HEK293T (cell line): ENCODE measurements around the gene STX1A.

Source experiments
- CTCF ChIA-PET: fragments of 350-600 bp; formaldehyde crosslinking; extraction: SDS; loops from one replicate; lab custom pipeline; 2021; ENCODE audit warnings: antibody characterized with exemption, inconsistent platforms; lab: Yijun Ruan, JAX
- POLR2A ChIA-PET: fragments of 350-600 bp; formaldehyde crosslinking; extraction: SDS; loops from one replicate; lab custom pipeline; 2020; ENCODE audit warnings: antibody characterized with exemption, inconsistent platforms; lab: Yijun Ruan, JAX
- DNase-seq: peaks from one replicate; pipeline ENCODE4 v3.0.0; 2012; ENCODE audit warnings: mixed read lengths; ENCODE audit errors: extremely low spot score
- ARNT ChIP-seq: fragments of 450-650 bp; IDR thresholded peaks from 2 replicates; pipeline ENCODE4 v1.6.1; 2017; ENCODE audit warnings: mild to moderate bottlenecking
- BHLHE40 ChIP-seq: fragments of 450-650 bp; IDR thresholded peaks from 2 replicates; pipeline ENCODE4 v1.6.1; 2016; ENCODE audit warnings: mild to moderate bottlenecking, moderate library complexity, borderline replicate concordance
- CTBP1 ChIP-seq: fragments of 450-650 bp; IDR thresholded peaks from 2 replicates; pipeline ENCODE4 v1.6.1; 2016; ENCODE audit warnings: borderline replicate concordance
- ELF4 ChIP-seq: fragments of 450-650 bp; IDR thresholded peaks from 2 replicates; pipeline ENCODE4 v1.6.1; 2017; ENCODE audit warnings: antibody characterized with exemption
- FOXA1 ChIP-seq: fragments of 450-650 bp; IDR thresholded peaks from 2 replicates; pipeline ENCODE4 v1.6.1; 2016; ENCODE audit warnings: mild to moderate bottlenecking
- FOXK2 ChIP-seq: fragments of 450-650 bp; IDR thresholded peaks from 2 replicates; pipeline ENCODE4 v1.6.1; 2016; ENCODE audit warnings: mild to moderate bottlenecking
- FOXM1 ChIP-seq: fragments of 450-650 bp; IDR thresholded peaks from 2 replicates; pipeline ENCODE4 v1.6.1; 2017; ENCODE audit warnings: mild to moderate bottlenecking, borderline replicate concordance
- HDGF ChIP-seq: fragments of 450-650 bp; IDR thresholded peaks from 2 replicates; pipeline ENCODE4 v1.6.1; 2017; ENCODE audit warnings: antibody characterized with exemption, borderline replicate concordance
- L3MBTL2 ChIP-seq: fragments of 450-650 bp; conservative IDR thresholded peaks from 2 replicates; pipeline ENCODE4 v1.6.1; 2016; ENCODE audit warnings: mild to moderate bottlenecking
- LEF1 ChIP-seq: fragments of 450-650 bp; IDR thresholded peaks from 2 replicates; pipeline ENCODE4 v1.6.1; 2017; ENCODE audit warnings: mild to moderate bottlenecking, borderline replicate concordance
- NFRKB ChIP-seq: fragments of 450-650 bp; IDR thresholded peaks from 2 replicates; pipeline ENCODE4 v1.6.1; 2016; ENCODE audit warnings: mild to moderate bottlenecking, moderate library complexity
- SP1 ChIP-seq: fragments of 450-650 bp; IDR thresholded peaks from 2 replicates; pipeline ENCODE4 v1.6.1; 2017
- SUZ12 ChIP-seq: fragments of 450-650 bp; IDR thresholded peaks from 2 replicates; pipeline ENCODE4 v1.6.1; 2016; ENCODE audit warnings: mild to moderate bottlenecking
- TARDBP ChIP-seq: fragments of 450-650 bp; IDR thresholded peaks from 2 replicates; pipeline ENCODE4 v1.6.1; 2016
- ZNF384 ChIP-seq: fragments of 450-650 bp; IDR thresholded peaks from 2 replicates; pipeline ENCODE4 v1.6.1; 2016
- TF ChIP-seq, protein P1 (sequence below): fragments of 450-650 bp; IDR thresholded peaks from 2 replicates; pipeline ENCODE4 v1.6.1; 2016

STX1A gene

GRCh38 chr7:73700581-73701134 is 18.8 kb downstream of the STX1A start:
- TF ChIP-seq TARDBP = no peak
- TF ChIP-seq ZNF384 = no peak
- TF ChIP-seq, protein P1, sequence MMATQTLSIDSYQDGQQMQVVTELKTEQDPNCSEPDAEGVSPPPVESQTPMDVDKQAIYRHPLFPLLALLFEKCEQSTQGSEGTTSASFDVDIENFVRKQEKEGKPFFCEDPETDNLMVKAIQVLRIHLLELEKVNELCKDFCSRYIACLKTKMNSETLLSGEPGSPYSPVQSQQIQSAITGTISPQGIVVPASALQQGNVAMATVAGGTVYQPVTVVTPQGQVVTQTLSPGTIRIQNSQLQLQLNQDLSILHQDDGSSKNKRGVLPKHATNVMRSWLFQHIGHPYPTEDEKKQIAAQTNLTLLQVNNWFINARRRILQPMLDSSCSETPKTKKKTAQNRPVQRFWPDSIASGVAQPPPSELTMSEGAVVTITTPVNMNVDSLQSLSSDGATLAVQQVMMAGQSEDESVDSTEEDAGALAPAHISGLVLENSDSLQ = no peak
- TF ChIP-seq SUZ12 = no peak
- no peak for TF ChIP-seq ARNT
- no peak for TF ChIP-seq HDGF
- TF ChIP-seq LEF1 = no peak
- TF ChIP-seq FOXK2 = no peak
- no peak for TF ChIP-seq FOXA1
- TF ChIP-seq CTBP1 = no peak
- TF ChIP-seq L3MBTL2 = no peak
- TF ChIP-seq NFRKB = no peak
- TF ChIP-seq BHLHE40 = no peak
- TF ChIP-seq ELF4 = no peak
- no peak for TF ChIP-seq SP1
- no peak for TF ChIP-seq FOXM1
- no peak for DNase-seq
- POLR2A ChIA-PET = interaction anchor here (0.7 to 1.6 kb wide), 3 partner anchors 11 to 38 kb away, joined by 3 to 4 read pairs (median 3); partner anchors contain the start of genes ABHD11, BUD23 and DNAJC30
- CTCF ChIA-PET = interaction anchor here (0.7 to 1.4 kb wide), 5 partner anchors 15 to 94 kb away, joined by 3 to 4 read pairs (median 3); no protein-coding TSS in a partner anchor

DNA sequence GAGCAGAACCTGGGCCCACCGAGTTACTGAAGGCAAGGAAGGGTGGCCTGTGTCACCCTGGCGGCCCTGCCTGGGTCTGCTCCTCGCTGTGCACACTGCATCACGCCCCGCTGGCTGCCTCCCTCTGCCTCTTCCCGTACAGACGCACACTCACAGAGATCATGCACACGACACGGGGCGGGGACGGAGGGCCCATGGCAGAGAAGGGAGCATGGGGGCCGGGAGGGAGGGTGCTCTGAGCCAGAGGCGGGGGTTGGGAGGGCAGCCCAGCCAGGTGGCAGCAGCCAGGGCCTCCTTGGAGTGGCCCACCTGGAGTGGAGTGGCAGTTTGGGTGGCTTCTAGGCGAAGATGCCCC is 19.4 kb downstream of the STX1A start:
- CTCF ChIA-PET = interaction anchor here (1.4 kb wide), 1 partner anchor 26 kb away, joined by 3 read pairs; no protein-coding TSS in a partner anchor
- POLR2A ChIA-PET = no interaction called here
- TF ChIP-seq SUZ12 (no peak), CTBP1 (no peak), BHLHE40 (no peak)
- DNase-seq = no peak

- ChIA-PET POLR2A (no interaction called here), CTCF (no interaction called here)
- no peak for TF ChIP-seq LEF1
These were observed 19.9 kb downstream of the STX1A start for GRCh38 chr7:73699370-73700068.

GRCh38 chr7:73698410-73698809 is 21.1 kb downstream of the STX1A start:
- TF ChIP-seq FOXA1 (no peak), FOXM1 (no peak), L3MBTL2 (no peak), TARDBP (no peak), SUZ12 (no peak), FOXK2 (no peak), BHLHE40 (no peak)
- TF ChIP-seq, protein P1 = no peak
- DNase-seq = no peak
- ChIA-PET POLR2A (no interaction called here), CTCF (interaction anchor here (1.3 kb wide), 1 partner anchor 19 kb away, joined by 3 read pairs; no protein-coding TSS in a partner anchor)

More at GRCh38 chr7:73699370-73700068, 19.9 kb downstream of the STX1A start:
- no peak for DNase-seq

GRCh38 chr7:73696372-73696771 is 23.1 kb downstream of the STX1A start:
- no peak for DNase-seq
- CTCF ChIA-PET = no interaction called here
- TF ChIP-seq CTBP1 (no peak), ARNT (no peak), BHLHE40 (no peak)
- TF ChIP-seq, protein P1 = no peak
- POLR2A ChIA-PET = no interaction called here

DNA sequence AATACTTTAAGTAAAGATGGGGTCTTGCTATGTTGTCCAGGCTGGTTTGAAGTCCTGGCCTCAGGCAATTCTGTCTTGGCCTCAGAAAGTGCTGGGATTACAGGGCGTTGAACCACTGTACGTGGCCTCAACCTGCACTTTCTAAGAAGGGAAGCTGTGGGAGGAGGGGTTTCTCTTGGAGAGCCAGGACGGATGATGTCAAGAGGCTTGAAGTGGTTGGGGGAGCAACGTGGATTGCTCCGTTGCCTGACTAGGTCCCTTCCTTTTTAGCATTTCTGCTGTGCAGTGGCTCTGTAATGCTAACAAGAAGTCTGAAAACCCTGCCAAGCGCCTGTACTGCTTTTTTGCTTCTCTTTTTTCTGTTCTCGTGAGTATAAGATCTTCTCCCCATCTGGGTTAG is 28.8 kb downstream of the STX1A start:
- CTCF ChIA-PET = no interaction called here
- no peak for DNase-seq
- no peak for TF ChIP-seq NFRKB
- TF ChIP-seq FOXK2 = no peak
- no peak for TF ChIP-seq ZNF384
- no peak for TF ChIP-seq BHLHE40
- no peak for TF ChIP-seq L3MBTL2
- TF ChIP-seq, protein P1 = no peak
- no peak for TF ChIP-seq SP1
- TF ChIP-seq FOXM1 = no peak
- TF ChIP-seq FOXA1 = no peak
- no peak for TF ChIP-seq LEF1
- TF ChIP-seq ARNT = no peak
- no peak for TF ChIP-seq CTBP1
- no peak for TF ChIP-seq ELF4
- no peak for TF ChIP-seq HDGF
- no peak for TF ChIP-seq TARDBP
- TF ChIP-seq SUZ12 = no peak
- POLR2A ChIA-PET = no interaction called here
